Measurements from ENCODE around the gene BTBD6. TPM values are rescaled to one million over a fixed set of nuclear protein-coding genes. Genes with fewer than 3 reads are reported as not detected.

The BTBD6 gene
- total RNA-seq, 2 donors from 2014 or later, result 60.0 to 82.5 TPM

DNA sequence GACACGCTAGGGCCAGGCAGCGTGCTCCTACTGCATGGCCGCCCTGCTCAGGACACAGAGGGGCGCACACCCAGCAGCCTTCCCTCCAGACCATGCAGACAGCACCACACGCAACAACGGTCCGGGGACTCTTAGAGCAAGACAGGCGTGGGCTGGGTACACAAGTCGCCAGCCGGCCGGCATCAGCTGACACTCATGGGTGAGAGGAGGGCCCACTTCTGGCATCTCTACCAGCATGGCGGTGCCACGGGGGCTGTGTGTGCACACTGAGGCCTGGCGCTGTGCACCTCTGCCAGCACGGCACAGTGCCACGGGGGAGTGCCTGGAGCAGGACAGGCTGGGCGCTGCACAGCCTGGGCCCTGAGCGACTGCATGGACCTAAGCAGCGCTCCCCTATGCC lies 6.7 kb upstream of the BTBD6 start:
- intact Hi-C loops (cut with DNase I), result no loop called here
- no peak overlapping the region for H3K4me3 ChIP-seq
- no peaks in the 10 kb centered on the region for H3K27me3 ChIP-seq (replicated peaks; ENCODE audit: insufficient read depth)
- no peaks in the 10 kb centered on the region for H3K4me1 ChIP-seq (replicated peaks)
- no peaks in the 10 kb centered on the region for H3K9me3 ChIP-seq
- no peak for DNase-seq (ENCODE audit: low spot score)
- H3K36me3 ChIP-seq, result no peaks in the 10 kb centered on the region
- 81% methylated on average over 16 of the region's 19 CpGs for WGBS
- TF ChIP-seq, protein P1, sequence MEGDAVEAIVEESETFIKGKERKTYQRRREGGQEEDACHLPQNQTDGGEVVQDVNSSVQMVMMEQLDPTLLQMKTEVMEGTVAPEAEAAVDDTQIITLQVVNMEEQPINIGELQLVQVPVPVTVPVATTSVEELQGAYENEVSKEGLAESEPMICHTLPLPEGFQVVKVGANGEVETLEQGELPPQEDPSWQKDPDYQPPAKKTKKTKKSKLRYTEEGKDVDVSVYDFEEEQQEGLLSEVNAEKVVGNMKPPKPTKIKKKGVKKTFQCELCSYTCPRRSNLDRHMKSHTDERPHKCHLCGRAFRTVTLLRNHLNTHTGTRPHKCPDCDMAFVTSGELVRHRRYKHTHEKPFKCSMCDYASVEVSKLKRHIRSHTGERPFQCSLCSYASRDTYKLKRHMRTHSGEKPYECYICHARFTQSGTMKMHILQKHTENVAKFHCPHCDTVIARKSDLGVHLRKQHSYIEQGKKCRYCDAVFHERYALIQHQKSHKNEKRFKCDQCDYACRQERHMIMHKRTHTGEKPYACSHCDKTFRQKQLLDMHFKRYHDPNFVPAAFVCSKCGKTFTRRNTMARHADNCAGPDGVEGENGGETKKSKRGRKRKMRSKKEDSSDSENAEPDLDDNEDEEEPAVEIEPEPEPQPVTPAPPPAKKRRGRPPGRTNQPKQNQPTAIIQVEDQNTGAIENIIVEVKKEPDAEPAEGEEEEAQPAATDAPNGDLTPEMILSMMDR (IDR thresholded peaks at IDR 0.05), result no peak
- no peak for TF ChIP-seq POLR2A (IDR thresholded peaks at IDR 0.05)
- TF ChIP-seq POLR2AphosphoS5 (IDR thresholded peaks at IDR 0.05), result no peak
- no peak overlapping the region for H3K27ac ChIP-seq

DNA sequence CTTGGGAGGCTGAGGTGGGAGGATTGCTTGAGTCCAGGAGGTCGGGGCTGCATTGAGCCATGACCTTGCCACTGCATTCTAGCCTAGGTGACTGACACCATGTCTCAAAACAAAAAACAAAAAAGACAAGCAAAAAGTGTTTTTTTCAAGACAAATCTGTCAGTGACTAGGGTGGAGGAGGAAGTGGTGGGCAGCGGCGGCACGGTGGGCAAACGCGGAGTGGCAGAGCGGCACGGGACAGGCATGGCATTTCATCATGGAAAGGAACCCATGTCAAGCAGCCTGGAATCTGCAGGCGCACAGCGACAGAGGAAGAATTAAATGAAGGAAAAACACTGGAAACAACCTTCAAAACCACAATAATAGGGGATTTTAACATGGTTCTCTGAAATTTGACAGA lies 4.0 kb upstream of the BTBD6 start:
- H3K36me3 ChIP-seq, result no peaks in the 10 kb centered on the region
- H3K4me3 ChIP-seq, result no peak overlapping the region
- no peak overlapping the region for H3K27ac ChIP-seq
- no peak for TF ChIP-seq POLR2AphosphoS5 (IDR thresholded peaks at IDR 0.05)
- TF ChIP-seq, protein P1 (IDR thresholded peaks at IDR 0.05), result no peak
- no peak for TF ChIP-seq POLR2A (IDR thresholded peaks at IDR 0.05)
- 85% methylated on average over 10 of the region's 10 CpGs for WGBS
- no peaks in the 10 kb centered on the region for H3K9me3 ChIP-seq
- no peaks in the 10 kb centered on the region for H3K27me3 ChIP-seq (replicated peaks; ENCODE audit: insufficient read depth)
- H3K4me1 ChIP-seq (replicated peaks), result no peaks in the 10 kb centered on the region
- no peak for DNase-seq (ENCODE audit: low spot score)
- intact Hi-C loops (cut with DNase I), result no loop called here

DNA sequence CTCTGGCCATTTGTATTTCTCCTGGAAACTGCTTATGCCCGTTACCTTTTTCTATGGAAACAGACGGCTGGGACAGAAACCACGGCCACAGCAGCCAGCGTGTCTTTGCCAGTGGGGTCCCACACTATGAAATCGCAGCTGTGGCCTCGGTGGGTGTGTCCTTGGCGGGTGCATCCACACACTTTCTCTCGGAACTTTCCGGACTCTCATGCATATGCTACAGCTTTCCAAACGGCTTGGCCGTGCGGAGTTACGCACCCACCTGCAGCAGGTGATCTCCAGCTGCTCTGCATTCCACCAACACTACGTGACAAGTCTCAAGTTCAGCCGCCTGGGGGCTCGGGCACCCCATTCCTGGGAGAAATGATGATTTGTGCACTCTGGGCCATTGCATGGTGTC lies 1.3 kb upstream of the BTBD6 start:
- H3K36me3 ChIP-seq, result peaks cover 0 to 6% of the 10 kb centered on the region in 2 donors

DNA sequence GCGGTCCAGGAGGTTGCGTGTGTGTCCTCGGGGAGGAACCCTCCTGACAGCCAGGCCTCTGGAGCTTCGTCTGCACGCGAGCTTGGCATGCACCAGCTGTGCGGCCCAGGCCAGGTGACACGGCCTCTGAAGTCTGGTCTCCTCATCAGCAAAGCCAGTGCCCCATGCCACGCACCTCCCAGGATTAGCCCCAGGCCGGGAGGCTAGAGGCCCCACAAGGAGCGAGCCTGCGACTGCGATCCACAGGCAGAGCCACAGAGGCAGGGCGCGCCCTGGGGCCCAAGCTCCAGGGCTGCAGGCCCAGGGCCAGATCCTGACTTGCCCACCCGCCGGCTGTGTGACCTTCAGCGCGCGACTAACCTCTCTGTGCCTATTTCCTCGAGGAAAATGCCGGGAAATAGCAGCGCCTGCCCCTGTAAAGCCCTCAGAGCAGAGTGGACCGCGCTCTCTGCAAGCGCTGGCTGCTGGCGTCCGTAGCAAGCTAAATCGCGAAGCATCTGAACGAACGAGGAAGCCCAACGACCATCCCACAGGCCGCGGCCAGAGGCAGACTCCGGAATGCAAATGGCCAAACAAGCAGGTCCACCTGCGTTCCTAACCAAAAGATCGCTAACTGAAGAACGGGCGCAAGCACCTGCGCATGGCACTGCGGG lies 492 bp upstream of the BTBD6 start:
- 30% methylated on average over 40 of the region's 42 CpGs for WGBS
- H3K27ac ChIP-seq, result peak overlapping the region; percentile 77 to 95
- peaks cover 0 to 9% of the 10 kb centered on the region in 2 donors for H3K36me3 ChIP-seq
- no peaks in the 10 kb centered on the region for H3K9me3 ChIP-seq
- H3K4me3 ChIP-seq, result peak overlapping the region; percentile 55 to 68
- H3K4me1 ChIP-seq (replicated peaks), result no peaks in the 10 kb centered on the region
- H3K27me3 ChIP-seq (replicated peaks; ENCODE audit: insufficient read depth), result no peaks in the 10 kb centered on the region
- TF ChIP-seq POLR2A (IDR thresholded peaks at IDR 0.05) (no peak), POLR2AphosphoS5 (IDR thresholded peaks at IDR 0.05) (no peak)
- TF ChIP-seq, protein P1 (IDR thresholded peaks at IDR 0.05), result no peak
- DNase-seq (ENCODE audit: low spot score), result no peak
- intact Hi-C loops (cut with DNase I), result no loop called here

More for the DNA sequence above, 1.3 kb upstream of the BTBD6 start:
- H3K27me3 ChIP-seq (replicated peaks; ENCODE audit: insufficient read depth), result no peaks in the 10 kb centered on the region
- WGBS, result 92% methylated on average over 16 of the region's 16 CpGs
- H3K4me3 ChIP-seq, result no peak overlapping the region
- H3K4me1 ChIP-seq (replicated peaks), result no peaks in the 10 kb centered on the region
- no peak overlapping the region for H3K27ac ChIP-seq
- no peak for DNase-seq (ENCODE audit: low spot score)
- intact Hi-C loops (cut with DNase I), result no loop called here
- TF ChIP-seq, protein P1 (IDR thresholded peaks at IDR 0.05), result no peak
- TF ChIP-seq POLR2A (IDR thresholded peaks at IDR 0.05) (no peak), POLR2AphosphoS5 (IDR thresholded peaks at IDR 0.05) (no peak)
- H3K9me3 ChIP-seq, result no peaks in the 10 kb centered on the region

Measured in prostate gland (tissue), 2 donors.